ENCODE results near the gene TGFB3.

TGFB3 gene

GRCh38 chr14:75977582-75977943, 4.2 kb downstream of the TGFB3 start:
- no peak for TF ChIP-seq CTCF (IDR thresholded peaks at IDR 0.05; ENCODE audit: control extremely low read depth, extremely low read depth, low read depth, missing control alignments)
- ChIA-PET CTCF (interaction anchor here (2.2 to 2.7 kb wide), 3 partner anchors 10 to 267 kb away, joined by 9 to 23 read pairs (median 18); no protein-coding TSS in a partner anchor), POLR2A (no interaction called here)
- DNase-seq (ENCODE audit: extremely low spot score), result no peak

- ChIA-PET CTCF (interaction anchor here (0.9 to 2.7 kb wide), 6 partner anchors 9 to 323 kb away, joined by 3 to 23 read pairs (median 6); partner anchors contain the start of genes ERG28 and TTLL5), POLR2A (interaction anchor here (0.6 kb wide), 1 partner anchor 478 kb away, joined by 4 read pairs; no protein-coding TSS in a partner anchor)
- no peak for TF ChIP-seq CTCF (IDR thresholded peaks at IDR 0.05; ENCODE audit: control extremely low read depth, extremely low read depth, low read depth, missing control alignments)
- DNase-seq (ENCODE audit: extremely low spot score), result no peak
Measured at GRCh38 chr14:75976826-75977581, 4.8 kb downstream of the TGFB3 start.

GRCh38 chr14:75972801-75973421, 8.9 kb downstream of the TGFB3 start:
- no peak for DNase-seq (ENCODE audit: extremely low spot score)
- ChIA-PET CTCF (interaction anchor here (1.1 to 2.8 kb wide), 5 partner anchors 9 to 264 kb away, joined by 4 to 19 read pairs (median 11); partner anchors contain the start of gene TGFB3), POLR2A (no interaction called here)
- no peak for TF ChIP-seq CTCF (IDR thresholded peaks at IDR 0.05; ENCODE audit: control extremely low read depth, extremely low read depth, low read depth, missing control alignments)

GRCh38 chr14:75971509-75971908, 10.3 kb downstream of the TGFB3 start:
- DNase-seq (ENCODE audit: extremely low spot score), result no peak
- ChIA-PET CTCF (interaction anchor here (1.7 kb wide), 2 partner anchors 11 to 261 kb away, joined by 6 to 10 read pairs; partner anchors contain the start of gene TGFB3), POLR2A (no interaction called here)
- TF ChIP-seq CTCF (IDR thresholded peaks at IDR 0.05; ENCODE audit: control extremely low read depth, extremely low read depth, low read depth, missing control alignments), result no peak

- no peak for DNase-seq (ENCODE audit: extremely low spot score)
- CTCF ChIA-PET, result interaction anchor here (1.7 to 3.9 kb wide), 3 partner anchors 9 to 261 kb away, joined by 6 to 35 read pairs (median 10); partner anchors contain the start of gene TGFB3
- TF ChIP-seq CTCF (IDR thresholded peaks at IDR 0.05; ENCODE audit: control extremely low read depth, extremely low read depth, low read depth, missing control alignments), result no peak
- POLR2A ChIA-PET, result no interaction called here
Measured at GRCh38 chr14:75970989-75971388, 10.8 kb downstream of the TGFB3 start.

GRCh38 chr14:75969891-75970290, 11.9 kb downstream of the TGFB3 start:
- TF ChIP-seq CTCF (IDR thresholded peaks at IDR 0.05; ENCODE audit: control extremely low read depth, extremely low read depth, low read depth, missing control alignments), result no peak
- POLR2A ChIA-PET, result no interaction called here
- CTCF ChIA-PET, result interaction anchor here (0.9 to 3.9 kb wide), 5 partner anchors 10 to 261 kb away, joined by 3 to 35 read pairs (median 8); partner anchors contain the start of gene TGFB3
- DNase-seq (ENCODE audit: extremely low spot score), result no peak
